GM12873 (cell line): ENCODE measurements around the gene NFIX.

Experiments
- TF ChIP-seq, protein P1 (sequence below): IDR thresholded peaks from 2 replicates; pipeline ENCODE4 v1.5.1; 2012; ENCODE audit warnings: low read depth, mild to moderate bottlenecking, moderate library complexity, low read length, control low read depth; ENCODE audit not compliant: insufficient read depth; ENCODE audit errors: missing control alignments

The NFIX gene

DNA sequence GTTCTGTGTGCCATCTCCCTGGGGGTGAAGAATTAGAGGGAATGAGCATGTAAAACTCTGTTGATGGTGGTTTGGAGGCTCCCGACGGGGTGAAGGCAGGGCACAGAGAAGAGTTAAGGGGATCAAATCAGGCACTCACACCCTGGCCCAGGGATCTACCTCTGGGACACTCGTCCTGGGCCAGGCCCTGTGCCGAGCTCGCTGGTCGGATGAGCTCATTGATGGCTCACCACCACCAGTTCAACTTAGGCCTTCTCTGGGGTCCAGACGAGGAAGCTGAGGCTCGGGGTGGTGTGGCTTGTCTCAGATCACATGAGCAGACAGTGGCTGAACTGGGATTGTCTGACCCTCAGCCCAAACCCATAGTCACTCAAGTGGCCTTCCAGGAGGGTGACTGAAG lies 124.4 kb downstream of the NFIX start:
- TF ChIP-seq, protein P1, sequence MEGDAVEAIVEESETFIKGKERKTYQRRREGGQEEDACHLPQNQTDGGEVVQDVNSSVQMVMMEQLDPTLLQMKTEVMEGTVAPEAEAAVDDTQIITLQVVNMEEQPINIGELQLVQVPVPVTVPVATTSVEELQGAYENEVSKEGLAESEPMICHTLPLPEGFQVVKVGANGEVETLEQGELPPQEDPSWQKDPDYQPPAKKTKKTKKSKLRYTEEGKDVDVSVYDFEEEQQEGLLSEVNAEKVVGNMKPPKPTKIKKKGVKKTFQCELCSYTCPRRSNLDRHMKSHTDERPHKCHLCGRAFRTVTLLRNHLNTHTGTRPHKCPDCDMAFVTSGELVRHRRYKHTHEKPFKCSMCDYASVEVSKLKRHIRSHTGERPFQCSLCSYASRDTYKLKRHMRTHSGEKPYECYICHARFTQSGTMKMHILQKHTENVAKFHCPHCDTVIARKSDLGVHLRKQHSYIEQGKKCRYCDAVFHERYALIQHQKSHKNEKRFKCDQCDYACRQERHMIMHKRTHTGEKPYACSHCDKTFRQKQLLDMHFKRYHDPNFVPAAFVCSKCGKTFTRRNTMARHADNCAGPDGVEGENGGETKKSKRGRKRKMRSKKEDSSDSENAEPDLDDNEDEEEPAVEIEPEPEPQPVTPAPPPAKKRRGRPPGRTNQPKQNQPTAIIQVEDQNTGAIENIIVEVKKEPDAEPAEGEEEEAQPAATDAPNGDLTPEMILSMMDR: no peak

DNA sequence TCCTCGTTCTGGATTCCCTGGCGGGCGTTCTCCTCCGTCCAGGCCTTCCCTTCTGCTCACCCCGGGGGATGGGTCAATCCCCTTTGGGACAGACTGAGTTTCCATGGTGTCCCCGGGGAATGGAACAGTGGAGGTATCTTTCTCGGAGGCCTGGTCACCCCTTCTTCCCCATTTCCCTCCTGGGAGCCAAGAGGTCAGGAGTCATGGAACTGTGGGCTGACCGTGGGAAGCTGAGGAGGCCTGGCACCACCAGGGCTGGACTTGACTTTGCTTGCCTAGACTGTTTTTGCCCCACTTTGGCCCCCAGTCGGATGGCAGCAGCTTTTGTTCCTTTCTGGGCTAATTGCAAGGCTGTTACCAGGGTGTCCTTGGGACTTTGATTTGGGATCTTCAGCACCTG lies 124.8 kb downstream of the NFIX start:
- TF ChIP-seq, protein P1: no peak

- TF ChIP-seq, protein P1: no peak
Observed at GRCh38 chr19:13120817-13121216, 125.5 kb downstream of the NFIX start.

GRCh38 chr19:13121551-13122274 lies 126.4 kb downstream of the NFIX start:
- TF ChIP-seq, protein P1: no peak

- TF ChIP-seq, protein P1: no peak
Observed at GRCh38 chr19:13122275-13122878, 127.1 kb downstream of the NFIX start.

DNA sequence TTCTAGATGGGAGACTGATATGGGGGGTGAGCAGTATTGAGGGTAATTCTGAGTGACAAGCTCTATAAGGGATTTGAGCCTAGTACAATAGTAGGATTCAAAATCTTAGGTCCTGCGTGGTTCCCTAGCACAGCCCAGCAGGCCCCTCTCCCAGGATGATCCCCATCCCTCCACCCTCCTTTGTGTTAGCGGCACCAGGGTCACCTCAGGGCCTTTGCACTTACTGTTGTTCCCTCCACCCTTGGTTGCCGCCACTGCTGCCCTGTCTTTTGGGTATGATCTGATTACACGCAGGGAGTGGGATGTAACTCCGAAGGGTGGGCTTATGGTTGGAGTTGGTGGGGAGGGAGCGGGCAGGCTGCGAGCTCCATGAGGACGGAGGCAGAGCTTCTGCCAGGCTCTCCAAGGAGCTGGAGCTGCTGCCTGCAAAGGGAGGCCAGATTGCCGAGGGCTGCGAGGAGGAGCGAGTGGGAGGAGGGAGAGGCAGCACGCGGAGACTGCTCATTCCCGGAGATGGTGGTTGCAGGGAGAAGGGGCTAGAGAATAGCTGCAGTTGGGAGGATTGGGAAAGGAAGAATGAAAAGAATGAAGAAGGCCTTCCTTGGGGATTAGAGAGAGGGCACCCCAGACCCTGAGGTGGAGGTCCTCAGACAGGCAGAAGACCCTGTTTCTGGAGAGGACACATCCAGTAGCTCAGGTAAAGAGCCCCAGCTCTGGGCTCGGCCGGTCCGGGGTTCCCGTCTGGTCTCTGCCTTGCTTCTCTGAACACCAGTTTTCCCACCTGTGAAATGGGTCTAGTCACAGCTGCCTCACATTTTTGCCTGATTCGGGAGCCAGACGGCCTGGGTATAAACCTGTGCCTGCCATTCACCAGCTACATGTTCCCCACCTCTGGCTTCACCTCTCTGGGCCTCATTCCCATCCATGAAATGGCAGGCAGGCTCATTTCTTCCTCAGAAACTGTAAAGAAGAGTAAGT lies 128.0 kb downstream of the NFIX start:
- TF ChIP-seq, protein P1: no peak

DNA sequence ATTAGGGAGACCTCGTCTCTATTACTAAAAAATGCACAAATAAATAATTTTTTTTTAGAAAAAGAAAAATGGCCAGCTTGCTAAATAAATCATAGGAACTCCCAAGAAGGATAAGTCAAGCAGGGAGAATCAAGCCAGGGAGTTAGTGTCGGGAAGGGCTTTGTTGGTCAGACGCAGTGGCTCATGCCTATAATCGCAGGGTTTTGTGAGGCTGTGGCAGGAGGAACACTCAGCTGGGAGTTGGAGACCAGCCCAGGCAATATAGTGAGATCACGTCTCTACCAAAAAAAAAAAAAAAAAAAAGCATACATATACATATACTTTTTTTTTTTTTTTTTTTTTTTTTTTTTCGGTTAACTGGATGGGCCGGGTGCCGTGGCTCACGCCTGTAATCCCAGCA lies 131.8 kb downstream of the NFIX start:
- TF ChIP-seq, protein P1: no peak
